GM12892 (cell line): Measurements from ENCODE around the gene PI4K2B.

Source experiments
- POLR2A ChIP-seq: IDR thresholded peaks from 2 replicates; pipeline ENCODE4 v1.6.1; 2011; ENCODE audit warnings: low read depth, low read length, control low read depth
- POLR2AphosphoS5 ChIP-seq: IDR thresholded peaks from 2 replicates; pipeline ENCODE4 v1.6.1; 2011; ENCODE audit warnings: low read depth, low read length, control low read depth
- TAF1 ChIP-seq: IDR thresholded peaks from 2 replicates; pipeline ENCODE4 v1.6.1; 2011; ENCODE audit warnings: low read depth, mild to moderate bottlenecking, control low read depth, low read length, borderline replicate concordance

DNA sequence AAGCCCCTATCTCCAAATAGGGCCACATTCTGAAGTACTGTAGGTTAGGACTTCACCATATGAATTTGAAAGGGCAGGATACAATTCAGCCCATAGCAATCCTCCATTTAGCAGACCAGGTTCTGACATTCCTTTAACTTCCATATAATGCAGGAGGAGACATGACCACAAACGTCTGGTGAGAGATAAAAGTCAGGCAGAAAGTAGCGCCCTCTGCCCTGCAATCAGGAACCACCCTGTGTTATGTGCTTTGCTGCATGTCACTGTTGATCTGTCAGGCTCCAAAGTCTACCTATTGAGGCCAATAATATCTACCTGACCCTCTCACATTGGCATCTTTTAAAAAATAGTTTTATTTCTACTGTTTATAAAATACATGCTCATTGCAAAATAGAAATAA is 43.4 kb upstream of the PI4K2B start:
- TF ChIP-seq TAF1 (no peak), POLR2A (no peak), POLR2AphosphoS5 (no peak)
